Kidney epithelial cell (primary cell): Measurements from ENCODE around the gene JUN. TPM values are rescaled to one million over a fixed set of nuclear protein-coding genes. Genes with fewer than 3 reads are reported as not detected.

ENCODE experiments used
- DNase-seq: peaks from one replicate; pipeline ENCODE4 v3.0.0-alpha.2; 2010; ENCODE audit warnings: low read depth
- H3K27me3 ChIP-seq: 2 replicates; pipeline ENCODE4 v1.6.0; 2011; ENCODE audit warnings: low read length; ENCODE audit not compliant: control insufficient read depth, insufficient read depth
- H3K36me3 ChIP-seq: 2 replicates; pipeline ENCODE4 v1.5.1; 2011; ENCODE audit warnings: low read length; ENCODE audit not compliant: control insufficient read depth, insufficient read depth
- H3K4me3 ChIP-seq: 2 replicates; pipeline ENCODE4 v1.5.1; 2011; ENCODE audit warnings: low read depth, mild to moderate bottlenecking, control low read depth, low read length
- total RNA-seq: library from RNA; depleted of rRNA; stranded (reverse); fragments of >200 nt; gene quantifications from 2 replicates; pipeline ENCODE4 v1.2.3, GENCODE V29; 2015
- TF ChIP-seq, protein P1 (sequence below): IDR thresholded peaks from 2 replicates; pipeline ENCODE4 v1.5.1; 2011; ENCODE audit warnings: mild to moderate bottlenecking, moderate library complexity, low read length, control low read depth, inconsistent platforms; ENCODE audit not compliant: insufficient read depth, poor library complexity, severe bottlenecking

JUN gene
- total RNA-seq, 1 donor from 2014 or later, result 67.8 TPM

- no peak overlapping the region for H3K4me3 ChIP-seq
- H3K27me3 ChIP-seq, result no peaks in the 10 kb centered on the region
- no peak for DNase-seq
- TF ChIP-seq, protein P1, sequence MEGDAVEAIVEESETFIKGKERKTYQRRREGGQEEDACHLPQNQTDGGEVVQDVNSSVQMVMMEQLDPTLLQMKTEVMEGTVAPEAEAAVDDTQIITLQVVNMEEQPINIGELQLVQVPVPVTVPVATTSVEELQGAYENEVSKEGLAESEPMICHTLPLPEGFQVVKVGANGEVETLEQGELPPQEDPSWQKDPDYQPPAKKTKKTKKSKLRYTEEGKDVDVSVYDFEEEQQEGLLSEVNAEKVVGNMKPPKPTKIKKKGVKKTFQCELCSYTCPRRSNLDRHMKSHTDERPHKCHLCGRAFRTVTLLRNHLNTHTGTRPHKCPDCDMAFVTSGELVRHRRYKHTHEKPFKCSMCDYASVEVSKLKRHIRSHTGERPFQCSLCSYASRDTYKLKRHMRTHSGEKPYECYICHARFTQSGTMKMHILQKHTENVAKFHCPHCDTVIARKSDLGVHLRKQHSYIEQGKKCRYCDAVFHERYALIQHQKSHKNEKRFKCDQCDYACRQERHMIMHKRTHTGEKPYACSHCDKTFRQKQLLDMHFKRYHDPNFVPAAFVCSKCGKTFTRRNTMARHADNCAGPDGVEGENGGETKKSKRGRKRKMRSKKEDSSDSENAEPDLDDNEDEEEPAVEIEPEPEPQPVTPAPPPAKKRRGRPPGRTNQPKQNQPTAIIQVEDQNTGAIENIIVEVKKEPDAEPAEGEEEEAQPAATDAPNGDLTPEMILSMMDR, result no peak
- no peaks in the 10 kb centered on the region for H3K36me3 ChIP-seq
Measured at GRCh38 chr1:58824753-58825389, 41.0 kb upstream of the JUN start.

GRCh38 chr1:58823481-58824010 is 39.7 kb upstream of the JUN start:
- H3K4me3 ChIP-seq, result no peak overlapping the region
- TF ChIP-seq, protein P1, result no peak
- peak; percentile 90 for DNase-seq

DNA sequence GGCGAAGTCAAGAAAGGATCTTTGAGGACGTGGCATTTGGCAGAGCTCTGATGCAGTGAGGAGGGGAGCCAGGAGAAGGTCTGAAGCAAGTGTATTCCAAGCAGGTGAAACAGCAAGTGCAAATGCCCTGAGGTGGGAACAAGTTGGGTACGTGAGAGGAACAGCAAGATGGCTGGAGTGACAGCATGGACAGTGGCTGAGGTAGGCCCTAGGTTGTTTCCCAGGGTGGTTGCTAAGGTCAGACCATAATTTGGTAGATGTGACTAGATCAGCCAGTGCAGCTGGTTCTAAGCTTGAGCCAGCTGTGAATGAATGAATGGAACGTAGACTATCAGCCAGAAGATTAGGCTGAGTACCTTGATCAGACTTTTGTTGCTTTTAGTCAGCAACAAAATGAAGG is 37.5 kb upstream of the JUN start:
- Histone ChIP-seq H3K4me3 (no peak overlapping the region), H3K36me3 (no peaks in the 10 kb centered on the region), H3K27me3 (no peaks in the 10 kb centered on the region)
- DNase-seq, result no peak
- TF ChIP-seq, protein P1, result no peak

More at GRCh38 chr1:58823481-58824010, 39.7 kb upstream of the JUN start:
- Histone ChIP-seq H3K36me3 (no peaks in the 10 kb centered on the region), H3K27me3 (no peaks in the 10 kb centered on the region)

GRCh38 chr1:58818976-58819375 is 35.1 kb upstream of the JUN start:
- H3K27me3 ChIP-seq, result no peaks in the 10 kb centered on the region
- TF ChIP-seq, protein P1, result no peak
- no peak overlapping the region for H3K4me3 ChIP-seq
- DNase-seq, result no peak
- H3K36me3 ChIP-seq, result no peaks in the 10 kb centered on the region

GRCh38 chr1:58818075-58818474 is 34.2 kb upstream of the JUN start:
- Histone ChIP-seq H3K27me3 (no peaks in the 10 kb centered on the region), H3K36me3 (no peaks in the 10 kb centered on the region), H3K4me3 (no peak overlapping the region)
- DNase-seq, result no peak
- TF ChIP-seq, protein P1, result no peak

DNA sequence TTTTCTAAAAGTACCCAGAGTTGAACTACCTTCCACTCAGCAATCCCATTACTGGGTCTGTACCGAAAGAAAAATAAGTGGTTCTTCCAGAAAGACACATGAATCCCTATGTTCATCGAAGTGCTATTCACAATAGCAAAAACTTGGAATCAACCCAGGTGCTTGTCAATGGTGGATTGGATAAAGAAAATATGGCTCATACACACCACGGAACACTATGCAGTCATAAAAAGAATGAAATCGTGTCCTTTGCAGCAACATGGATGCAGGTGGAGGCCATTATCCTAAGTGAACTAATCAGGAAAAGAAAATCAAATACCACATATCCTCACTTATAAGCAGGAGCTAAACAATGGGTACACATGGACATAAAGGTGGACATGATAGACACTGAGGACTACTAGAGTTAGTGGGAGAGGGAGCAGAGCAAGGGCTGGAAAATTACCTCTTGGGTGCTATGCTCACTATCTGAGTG is 32.9 kb upstream of the JUN start:
- TF ChIP-seq, protein P1, result no peak
- Histone ChIP-seq H3K4me3 (peak overlapping the region; percentile 19), H3K36me3 (no peaks in the 10 kb centered on the region), H3K27me3 (no peaks in the 10 kb centered on the region)
- DNase-seq, result no peak
